GM18508 (cell line): ENCODE measurements around the gene TTLL5.
"Not testable (repeated sequence)": the region's sequence is repeated elsewhere in the genome, so short reads cannot be mapped to it uniquely, and the experiment has no call there.

Source experiments
- ATAC-seq: cut with Tn5 transposase; IDR thresholded peaks from one replicate; pipeline ENCODE4 v1.9.1; 2021; ENCODE audit warnings: moderate number of reproducible peaks; ENCODE audit not compliant: insufficient read depth, unreplicated experiment

The TTLL5 gene

GRCh38 chr14:75905147-75905904 is 244.3 kb downstream of the TTLL5 start:
- ATAC-seq, result no peak

GRCh38 chr14:75906228-75906627 is 245.2 kb downstream of the TTLL5 start:
- ATAC-seq, result no peak

- ATAC-seq, result no peak
Observed at GRCh38 chr14:75906680-75907280, 245.7 kb downstream of the TTLL5 start.

- no peak for ATAC-seq
Observed at GRCh38 chr14:75907756-75908359, 246.8 kb downstream of the TTLL5 start.

GRCh38 chr14:75909630-75910029 is 248.6 kb downstream of the TTLL5 start:
- ATAC-seq, result no peak

GRCh38 chr14:75910048-75910447 is 249.0 kb downstream of the TTLL5 start:
- ATAC-seq, result no peak

- ATAC-seq, result no peak
Observed at GRCh38 chr14:75911883-75912282, 250.8 kb downstream of the TTLL5 start.

- no peak for ATAC-seq
Observed at GRCh38 chr14:75913183-75913582, 252.1 kb downstream of the TTLL5 start.

- ATAC-seq, result no peak
Observed at GRCh38 chr14:75915045-75915444, 254.0 kb downstream of the TTLL5 start.

- ATAC-seq, result no peak
Observed at GRCh38 chr14:75917322-75917945, 256.4 kb downstream of the TTLL5 start.

- ATAC-seq, result no peak
Observed at GRCh38 chr14:75917946-75918335, 256.9 kb downstream of the TTLL5 start.

- not testable (repeated sequence) for ATAC-seq
Observed at GRCh38 chr14:75920421-75920820, 259.4 kb downstream of the TTLL5 start.

GRCh38 chr14:75925141-75925840 is 264.2 kb downstream of the TTLL5 start:
- not testable (repeated sequence) for ATAC-seq

- ATAC-seq, result no peak
Observed at GRCh38 chr14:75926431-75927115, 265.5 kb downstream of the TTLL5 start.

GRCh38 chr14:75927564-75928087 is 266.6 kb downstream of the TTLL5 start:
- ATAC-seq, result no peak

- ATAC-seq, result no peak
Observed at GRCh38 chr14:75928690-75929181, 267.7 kb downstream of the TTLL5 start.

- ATAC-seq, result no peak
Observed at GRCh38 chr14:75933712-75934296, 272.8 kb downstream of the TTLL5 start.

- ATAC-seq, result no peak
Observed at GRCh38 chr14:75934998-75935628, 274.1 kb downstream of the TTLL5 start.

- ATAC-seq, result no peak
Observed at GRCh38 chr14:75939200-75939599, 278.2 kb downstream of the TTLL5 start.
